ACC112 (cell line): ENCODE measurements around the gene RABGAP1L.

ENCODE experiments used
- H2AFZ ChIP-seq: fragments of 200-600 bp; sonication (generic); one replicate; pipeline ENCODE4 v1.6.0; 2017; ENCODE audit warnings: antibody characterized with exemption, low read length; ENCODE audit not compliant: unreplicated experiment
- H3K27ac ChIP-seq: fragments of 200-600 bp; sonication (generic); 2 replicates; pipeline ENCODE4 v1.5.1; 2014; ENCODE audit warnings: low read depth, mild to moderate bottlenecking, antibody characterized with exemption, low read length, moderate library complexity
- H3K27me3 ChIP-seq: fragments of 200-600 bp; sonication (generic); 2 replicates; pipeline ENCODE4 v1.6.1; 2014; ENCODE audit warnings: mild to moderate bottlenecking, antibody characterized with exemption, low read length, moderate library complexity, mixed read lengths; ENCODE audit not compliant: insufficient read depth
- H3K36me3 ChIP-seq: fragments of 200-600 bp; sonication (generic); 2 replicates; pipeline ENCODE4 v1.6.1; 2016; ENCODE audit warnings: mild to moderate bottlenecking, antibody characterized with exemption, low read length, moderate library complexity, mixed read lengths; ENCODE audit not compliant: insufficient read depth
- H3K4me1 ChIP-seq: fragments of 200-600 bp; sonication (generic); one replicate; pipeline ENCODE4 v1.6.1; 2016; ENCODE audit warnings: low read length, mixed read lengths; ENCODE audit not compliant: insufficient read depth, unreplicated experiment, control insufficient read depth
- H3K4me3 ChIP-seq: fragments of 200-600 bp; sonication (generic); 2 replicates; pipeline ENCODE4 v1.5.1; 2014; ENCODE audit warnings: mild to moderate bottlenecking, low read depth, low read length
- H3K79me2 ChIP-seq: fragments of 200-600 bp; sonication (generic); one replicate; pipeline ENCODE4 v1.6.0; 2016; ENCODE audit warnings: low read length; ENCODE audit not compliant: control insufficient read depth, unreplicated experiment, insufficient read depth

The RABGAP1L gene

GRCh38 chr1:174743654-174744561 is 584.6 kb downstream of the RABGAP1L start:
- no peaks in the 10 kb centered on the region for H3K79me2 ChIP-seq
- H3K4me3 ChIP-seq, result no peak overlapping the region
- no peak overlapping the region for H3K27ac ChIP-seq
- H3K27me3 ChIP-seq, result no peaks in the 10 kb centered on the region
- H3K4me1 ChIP-seq, result peaks cover 10% of the 10 kb centered on the region
- H2AFZ ChIP-seq, result no peak overlapping the region
- H3K36me3 ChIP-seq, result no peaks in the 10 kb centered on the region

- H2AFZ ChIP-seq, result no peak overlapping the region
- peaks cover 9% of the 10 kb centered on the region for H3K4me1 ChIP-seq
- H3K79me2 ChIP-seq, result no peaks in the 10 kb centered on the region
- no peak overlapping the region for H3K27ac ChIP-seq
- H3K27me3 ChIP-seq, result no peaks in the 10 kb centered on the region
- no peaks in the 10 kb centered on the region for H3K36me3 ChIP-seq
- H3K4me3 ChIP-seq, result no peak overlapping the region
These were observed 585.6 kb downstream of the RABGAP1L start for GRCh38 chr1:174744886-174745285.

GRCh38 chr1:174746024-174746808 is 586.9 kb downstream of the RABGAP1L start:
- H3K36me3 ChIP-seq, result no peaks in the 10 kb centered on the region
- no peaks in the 10 kb centered on the region for H3K79me2 ChIP-seq

GRCh38 chr1:174747613-174748012 is 588.3 kb downstream of the RABGAP1L start:
- Histone ChIP-seq H3K27me3 (no peaks in the 10 kb centered on the region), H3K27ac (no peak overlapping the region), H3K36me3 (no peaks in the 10 kb centered on the region), H3K79me2 (no peaks in the 10 kb centered on the region), H3K4me1 (no peaks in the 10 kb centered on the region), H2AFZ (no peak overlapping the region), H3K4me3 (no peak overlapping the region)

More at GRCh38 chr1:174746024-174746808, 586.9 kb downstream of the RABGAP1L start:
- no peak overlapping the region for H3K27ac ChIP-seq
- H3K4me3 ChIP-seq, result no peak overlapping the region
- H3K27me3 ChIP-seq, result no peaks in the 10 kb centered on the region
- H2AFZ ChIP-seq, result no peak overlapping the region
- H3K4me1 ChIP-seq, result no peaks in the 10 kb centered on the region

GRCh38 chr1:174748586-174748985 is 589.3 kb downstream of the RABGAP1L start:
- H3K4me1 ChIP-seq, result no peaks in the 10 kb centered on the region
- no peak overlapping the region for H2AFZ ChIP-seq
- H3K27me3 ChIP-seq, result no peaks in the 10 kb centered on the region
- no peaks in the 10 kb centered on the region for H3K36me3 ChIP-seq
- H3K79me2 ChIP-seq, result no peaks in the 10 kb centered on the region
- H3K4me3 ChIP-seq, result no peak overlapping the region
- no peak overlapping the region for H3K27ac ChIP-seq

- H3K27ac ChIP-seq, result no peak overlapping the region
- H3K4me1 ChIP-seq, result no peaks in the 10 kb centered on the region
- no peak overlapping the region for H3K4me3 ChIP-seq
- no peak overlapping the region for H2AFZ ChIP-seq
- no peaks in the 10 kb centered on the region for H3K79me2 ChIP-seq
- H3K36me3 ChIP-seq, result no peaks in the 10 kb centered on the region
- H3K27me3 ChIP-seq, result no peaks in the 10 kb centered on the region
These were observed 593.8 kb downstream of the RABGAP1L start for GRCh38 chr1:174753131-174753530.

GRCh38 chr1:174761335-174761734 is 602.0 kb downstream of the RABGAP1L start:
- H3K27ac ChIP-seq, result no peak overlapping the region
- no peak overlapping the region for H3K4me3 ChIP-seq
- no peaks in the 10 kb centered on the region for H3K79me2 ChIP-seq
- H3K27me3 ChIP-seq, result no peaks in the 10 kb centered on the region
- H3K4me1 ChIP-seq, result no peaks in the 10 kb centered on the region
- no peak overlapping the region for H2AFZ ChIP-seq
- H3K36me3 ChIP-seq, result no peaks in the 10 kb centered on the region

- H3K27ac ChIP-seq, result no peak overlapping the region
- no peaks in the 10 kb centered on the region for H3K36me3 ChIP-seq
- H3K79me2 ChIP-seq, result no peaks in the 10 kb centered on the region
- no peaks in the 10 kb centered on the region for H3K27me3 ChIP-seq
- no peaks in the 10 kb centered on the region for H3K4me1 ChIP-seq
- H2AFZ ChIP-seq, result no peak overlapping the region
- H3K4me3 ChIP-seq, result no peak overlapping the region
These were observed 602.7 kb downstream of the RABGAP1L start for GRCh38 chr1:174761901-174762585.

- no peak overlapping the region for H3K4me3 ChIP-seq
- H3K79me2 ChIP-seq, result no peaks in the 10 kb centered on the region
- no peaks in the 10 kb centered on the region for H3K4me1 ChIP-seq
- H3K36me3 ChIP-seq, result no peaks in the 10 kb centered on the region
- no peak overlapping the region for H2AFZ ChIP-seq
- no peaks in the 10 kb centered on the region for H3K27me3 ChIP-seq
- no peak overlapping the region for H3K27ac ChIP-seq
These were observed 604.9 kb downstream of the RABGAP1L start for GRCh38 chr1:174764191-174764590.

GRCh38 chr1:174766727-174767126 is 607.4 kb downstream of the RABGAP1L start:
- H2AFZ ChIP-seq, result no peak overlapping the region
- H3K4me1 ChIP-seq, result no peaks in the 10 kb centered on the region
- no peaks in the 10 kb centered on the region for H3K36me3 ChIP-seq
- H3K27ac ChIP-seq, result no peak overlapping the region
- H3K4me3 ChIP-seq, result no peak overlapping the region
- no peaks in the 10 kb centered on the region for H3K79me2 ChIP-seq
- no peaks in the 10 kb centered on the region for H3K27me3 ChIP-seq
